Measurements from ENCODE around the gene CKS2.

Gene CKS2

GRCh38 chr9:89356782-89357181 lies 45.8 kb downstream of the CKS2 start:
- H3K4me2 ChIP-seq (ENCODE audit: low read length) = no peak overlapping the region
- H3K27me3 ChIP-seq (ENCODE audit: control insufficient read depth, low read length) = no peaks in the 10 kb centered on the region
- H3K36me3 ChIP-seq (ENCODE audit: control insufficient read depth, low read length) = peaks cover 96% of the 10 kb centered on the region
- H3F3A ChIP-seq (ENCODE audit: control insufficient read depth, insufficient read depth) = no peaks in the 10 kb centered on the region
- no peak overlapping the region for H3K4me3 ChIP-seq (ENCODE audit: low read length)
- no peaks in the 10 kb centered on the region for H3K9me2 ChIP-seq (replicated peaks; ENCODE audit: control insufficient read depth, low read length)
- H3K27ac ChIP-seq (ENCODE audit: low read depth, low read length) = no peak overlapping the region
- no peak for TF ChIP-seq CTCF (IDR thresholded peaks at IDR 0.05; ENCODE audit: low read depth, low read length, poor library complexity, severe bottlenecking)
- no peak for TF ChIP-seq EZH2phosphoT487 (IDR thresholded peaks at IDR 0.05; ENCODE audit: borderline replicate concordance, low read length)
- no peaks in the 10 kb centered on the region for H3K9me3 ChIP-seq (ENCODE audit: control insufficient read depth, insufficient read depth, low read length)
- no peaks in the 10 kb centered on the region for H3K79me2 ChIP-seq (ENCODE audit: control insufficient read depth, low read length)
- no peaks in the 10 kb centered on the region for H4K20me1 ChIP-seq (ENCODE audit: control insufficient read depth, insufficient read depth, low read depth, low read length)
- no peaks in the 10 kb centered on the region for H3K4me1 ChIP-seq (ENCODE audit: control insufficient read depth, low read length)

GRCh38 chr9:89357331-89358197 lies 46.6 kb downstream of the CKS2 start:
- H3K4me3 ChIP-seq (ENCODE audit: low read length) = no peak overlapping the region
- no peak for TF ChIP-seq EZH2phosphoT487 (IDR thresholded peaks at IDR 0.05; ENCODE audit: borderline replicate concordance, low read length)
- TF ChIP-seq CTCF (IDR thresholded peaks at IDR 0.05; ENCODE audit: low read depth, low read length, poor library complexity, severe bottlenecking) = no peak
- H4K20me1 ChIP-seq (ENCODE audit: control insufficient read depth, insufficient read depth, low read depth, low read length) = no peaks in the 10 kb centered on the region
- H3F3A ChIP-seq (ENCODE audit: control insufficient read depth, insufficient read depth) = no peaks in the 10 kb centered on the region
- H3K27ac ChIP-seq (ENCODE audit: low read depth, low read length) = no peak overlapping the region
- no peaks in the 10 kb centered on the region for H3K9me2 ChIP-seq (replicated peaks; ENCODE audit: control insufficient read depth, low read length)
- H3K36me3 ChIP-seq (ENCODE audit: control insufficient read depth, low read length) = peaks cover 92% of the 10 kb centered on the region
- no peaks in the 10 kb centered on the region for H3K79me2 ChIP-seq (ENCODE audit: control insufficient read depth, low read length)
- no peak overlapping the region for H3K4me2 ChIP-seq (ENCODE audit: low read length)
- H3K9me3 ChIP-seq (ENCODE audit: control insufficient read depth, insufficient read depth, low read length) = no peaks in the 10 kb centered on the region
- H3K4me1 ChIP-seq (ENCODE audit: control insufficient read depth, low read length) = no peaks in the 10 kb centered on the region
- no peaks in the 10 kb centered on the region for H3K27me3 ChIP-seq (ENCODE audit: control insufficient read depth, low read length)

GRCh38 chr9:89358376-89358916 lies 47.5 kb downstream of the CKS2 start:
- no peaks in the 10 kb centered on the region for H3K4me1 ChIP-seq (ENCODE audit: control insufficient read depth, low read length)
- no peak overlapping the region for H3K27ac ChIP-seq (ENCODE audit: low read depth, low read length)
- H3K79me2 ChIP-seq (ENCODE audit: control insufficient read depth, low read length) = no peaks in the 10 kb centered on the region
- H3F3A ChIP-seq (ENCODE audit: control insufficient read depth, insufficient read depth) = no peaks in the 10 kb centered on the region
- H3K4me2 ChIP-seq (ENCODE audit: low read length) = no peak overlapping the region
- H3K4me3 ChIP-seq (ENCODE audit: low read length) = no peak overlapping the region
- TF ChIP-seq CTCF (IDR thresholded peaks at IDR 0.05; ENCODE audit: low read depth, low read length, poor library complexity, severe bottlenecking) (no peak), EZH2phosphoT487 (IDR thresholded peaks at IDR 0.05; ENCODE audit: borderline replicate concordance, low read length) (no peak)
- H3K9me2 ChIP-seq (replicated peaks; ENCODE audit: control insufficient read depth, low read length) = no peaks in the 10 kb centered on the region
- no peaks in the 10 kb centered on the region for H3K9me3 ChIP-seq (ENCODE audit: control insufficient read depth, insufficient read depth, low read length)
- H3K27me3 ChIP-seq (ENCODE audit: control insufficient read depth, low read length) = no peaks in the 10 kb centered on the region
- peaks cover 84% of the 10 kb centered on the region for H3K36me3 ChIP-seq (ENCODE audit: control insufficient read depth, low read length)
- H4K20me1 ChIP-seq (ENCODE audit: control insufficient read depth, insufficient read depth, low read depth, low read length) = no peaks in the 10 kb centered on the region
